SK-N-MC (cell line): Measurements from ENCODE around the gene ATP13A1.

Experiments
- EZH2 ChIP-seq: fragments of 200-600 bp; sonication (generic); IDR thresholded peaks from one replicate; pipeline ENCODE4 v1.6.1; 2017; ENCODE audit warnings: antibody characterized with exemption
- FOXP2 ChIP-seq: optimal IDR thresholded peaks from 2 replicates; pipeline ENCODE3; 2011; ENCODE audit warnings: mild to moderate bottlenecking, moderate library complexity; ENCODE audit not compliant: insufficient read depth; ENCODE audit errors: extremely low read length, control extremely low read depth
- POLR2AphosphoS5 ChIP-seq: IDR thresholded peaks from 2 replicates; pipeline ENCODE4 v1.6.1; 2012; ENCODE audit warnings: mild to moderate bottlenecking, low read depth, low read length, borderline replicate concordance

GRCh38 chr19:19679176-19680073, 15.9 kb upstream of the ATP13A1 start:
- no peak for TF ChIP-seq EZH2
- no peak for TF ChIP-seq POLR2AphosphoS5
- no peak for TF ChIP-seq FOXP2
